GM12891 (cell line): ENCODE results near the gene GCNT2.

ENCODE experiments used
- POLR2A ChIP-seq: IDR thresholded peaks from 2 replicates; pipeline ENCODE4 v1.6.1; 2011; ENCODE audit warnings: low read depth, low read length, control low read depth
- POLR2AphosphoS5 ChIP-seq: IDR thresholded peaks from 2 replicates; pipeline ENCODE4 v1.6.1; 2011; ENCODE audit warnings: low read depth, low read length, control low read depth
- TAF1 ChIP-seq: IDR thresholded peaks from 2 replicates; pipeline ENCODE4 v1.6.1; 2011; ENCODE audit warnings: low read depth, low read length, control low read depth

DNA sequence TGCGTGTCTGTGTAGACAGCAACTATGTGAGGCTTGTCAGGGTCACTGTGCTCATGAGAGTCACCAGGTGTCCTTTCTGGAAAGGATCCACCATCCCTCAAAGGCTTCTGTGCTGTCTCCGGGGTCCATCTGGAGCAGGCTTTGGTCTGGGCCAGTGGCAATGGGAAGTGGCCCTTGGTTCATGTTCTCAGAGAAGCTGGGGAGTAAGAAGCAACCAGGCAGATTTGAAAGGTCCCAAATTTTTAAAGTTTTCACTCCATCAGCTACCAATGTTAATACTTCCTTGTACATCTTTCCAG is 68.2 kb downstream of the GCNT2 start:
- TF ChIP-seq TAF1: no peak
- TF ChIP-seq POLR2A: no peak
- no peak for TF ChIP-seq POLR2AphosphoS5
